GM23338 (cell line): ENCODE measurements around the gene ANKRD11.

ENCODE experiments used
- CREB1 ChIP-seq: fragments of 250-450 bp; sonication (Bioruptor Pico); IDR thresholded peaks from 2 replicates; pipeline ENCODE4 v1.5.0; 2020; ENCODE audit warnings: low read depth, mild to moderate bottlenecking, moderate library complexity
- CTCF ChIP-seq, 2 experiments: fragments of 200-600 bp in 1 of 2; sonication (generic) in 1 of 2; conservative IDR thresholded peaks; 2 replicates each; pipeline versions ENCODE4 v1.5.1 to v1.6.1; 2016 to 2017; ENCODE audit warnings: antibody characterized with exemption in 2 of 2, low read depth in 2 of 2, mild to moderate bottlenecking in 2 of 2, moderate library complexity in 1 of 2
- ETS1 ChIP-seq: IDR thresholded peaks from 2 replicates; pipeline ENCODE4 v1.6.1; 2016; ENCODE audit warnings: antibody characterized with exemption
- EZH2 ChIP-seq: fragments of 200-600 bp; sonication (generic); IDR thresholded peaks from one replicate; pipeline ENCODE4 v1.8.0; 2017; ENCODE audit warnings: antibody characterized with exemption, mild to moderate bottlenecking, low read depth; ENCODE audit not compliant: unreplicated experiment
- EZH2phosphoT487 ChIP-seq: fragments of 200-600 bp; sonication (generic); IDR thresholded peaks from one replicate; pipeline ENCODE4 v1.8.1; 2018; ENCODE audit warnings: antibody characterized with exemption; ENCODE audit not compliant: unreplicated experiment
- JUNB ChIP-seq: IDR thresholded peaks from one replicate; pipeline ENCODE4 v1.6.1; 2016; ENCODE audit warnings: antibody characterized with exemption; ENCODE audit not compliant: unreplicated experiment
- POLR2AphosphoS5 ChIP-seq: IDR thresholded peaks from 2 replicates; pipeline ENCODE4 v1.6.1; 2016; ENCODE audit warnings: antibody characterized with exemption, low read depth
- REST ChIP-seq: IDR thresholded peaks from one replicate; pipeline ENCODE4 v1.6.1; 2018; ENCODE audit warnings: antibody characterized with exemption; ENCODE audit not compliant: unreplicated experiment
- ZNF114 ChIP-seq: fragments of 250-450 bp; sonication (Bioruptor Pico); IDR thresholded peaks from 2 replicates; pipeline ENCODE4 v1.5.0; 2020; ENCODE audit warnings: mild to moderate bottlenecking, moderate library complexity
- ZNF462 ChIP-seq: fragments of 250-450 bp; sonication (Bioruptor Pico); IDR thresholded peaks from 2 replicates; pipeline ENCODE4 v1.5.0; 2020; ENCODE audit warnings: mild to moderate bottlenecking, moderate library complexity

- TF ChIP-seq CTCF (conservative IDR thresholded peaks at IDR 0.05; ENCODE audit: low read depth in 2 of 2) = no peak
- no peak for TF ChIP-seq POLR2AphosphoS5
- no peak for TF ChIP-seq ETS1
- no peak for TF ChIP-seq EZH2phosphoT487
- TF ChIP-seq EZH2 = no peak
- TF ChIP-seq ZNF114 (CRISPR knock-in tag) = no peak
- no peak for TF ChIP-seq JUNB
- no peak for TF ChIP-seq REST
- TF ChIP-seq CREB1 (CRISPR knock-in tag) = no peak
- no peak for TF ChIP-seq ZNF462 (CRISPR knock-in tag)
These were observed 46.0 kb upstream of the ANKRD11 start for GRCh38 chr16:89536371-89536770.
